Neural cell (in vitro differentiated cells): Measurements from ENCODE around the gene NDUFB7.

Experiments used
- CTCF ChIP-seq: fragments of 450-650 bp; IDR thresholded peaks from 2 replicates; pipeline ENCODE4 v1.5.1; 2014; ENCODE audit warnings: antibody characterized with exemption, mild to moderate bottlenecking, moderate library complexity; ENCODE audit not compliant: poor library complexity, severe bottlenecking
- EP300 ChIP-seq: fragments of 450-650 bp; conservative IDR thresholded peaks from 2 replicates; pipeline ENCODE4 v1.6.1; 2014; ENCODE audit warnings: antibody characterized with exemption, mild to moderate bottlenecking, moderate library complexity; ENCODE audit not compliant: poor library complexity, severe bottlenecking
- EZH2 ChIP-seq: fragments of 200-600, 300-800 bp; shearing (Covaris generic), sonication (generic); IDR thresholded peaks from 2 replicates; pipeline ENCODE4 v1.6.1; 2014; ENCODE audit warnings: antibody characterized with exemption, low read length, borderline replicate concordance, mild to moderate bottlenecking; ENCODE audit not compliant: insufficient read depth, poor library complexity, severe bottlenecking
- MXI1 ChIP-seq: fragments of 450-650 bp; conservative IDR thresholded peaks from 2 replicates; pipeline ENCODE4 v1.6.1; 2014; ENCODE audit warnings: antibody characterized with exemption, mild to moderate bottlenecking; ENCODE audit not compliant: poor library complexity, severe bottlenecking
- POLR2AphosphoS5 ChIP-seq: IDR thresholded peaks from 2 replicates; pipeline ENCODE4 v1.6.1; 2012
- RAD21 ChIP-seq: fragments of 450-650 bp; conservative IDR thresholded peaks from 2 replicates; pipeline ENCODE4 v1.6.1; 2014; ENCODE audit warnings: antibody characterized with exemption, mild to moderate bottlenecking, moderate library complexity
- REST ChIP-seq: IDR thresholded peaks from 2 replicates; pipeline ENCODE4 v1.6.1; 2012; ENCODE audit warnings: borderline replicate concordance
- SMC3 ChIP-seq: fragments of 450-650 bp; conservative IDR thresholded peaks from 2 replicates; pipeline ENCODE4 v1.6.1; 2014; ENCODE audit warnings: antibody characterized with exemption, mild to moderate bottlenecking, moderate library complexity; ENCODE audit not compliant: poor library complexity

- TF ChIP-seq REST (no peak), CTCF (no peak), EP300 (no peak), EZH2 (no peak), RAD21 (no peak), POLR2AphosphoS5 (no peak), MXI1 (no peak), SMC3 (no peak)
These were observed 32.1 kb upstream of the NDUFB7 start for GRCh38 chr19:14603990-14604387.
